Measurements from ENCODE around the gene TBC1D17.

DNA sequence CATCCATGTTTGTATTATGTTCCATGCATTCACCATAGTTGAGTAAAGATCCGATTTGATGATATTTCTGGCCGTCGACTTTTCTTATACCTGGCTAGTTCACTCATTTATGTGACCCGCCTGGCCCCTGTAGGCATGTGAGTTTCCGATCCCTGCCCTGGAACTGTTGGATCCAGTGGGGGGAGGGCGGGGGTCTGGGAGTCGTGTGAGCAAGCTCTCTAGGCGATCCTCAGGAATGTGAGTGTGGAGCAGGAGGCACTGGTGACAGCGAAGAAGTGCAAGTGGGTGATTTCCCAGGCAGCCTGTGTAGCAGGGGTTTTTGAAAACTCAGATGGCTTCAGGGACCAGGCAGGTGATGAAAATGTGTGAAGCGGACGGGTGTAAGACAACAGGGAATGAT lies 37.2 kb upstream of the TBC1D17 start:
- TF ChIP-seq, protein P1, sequence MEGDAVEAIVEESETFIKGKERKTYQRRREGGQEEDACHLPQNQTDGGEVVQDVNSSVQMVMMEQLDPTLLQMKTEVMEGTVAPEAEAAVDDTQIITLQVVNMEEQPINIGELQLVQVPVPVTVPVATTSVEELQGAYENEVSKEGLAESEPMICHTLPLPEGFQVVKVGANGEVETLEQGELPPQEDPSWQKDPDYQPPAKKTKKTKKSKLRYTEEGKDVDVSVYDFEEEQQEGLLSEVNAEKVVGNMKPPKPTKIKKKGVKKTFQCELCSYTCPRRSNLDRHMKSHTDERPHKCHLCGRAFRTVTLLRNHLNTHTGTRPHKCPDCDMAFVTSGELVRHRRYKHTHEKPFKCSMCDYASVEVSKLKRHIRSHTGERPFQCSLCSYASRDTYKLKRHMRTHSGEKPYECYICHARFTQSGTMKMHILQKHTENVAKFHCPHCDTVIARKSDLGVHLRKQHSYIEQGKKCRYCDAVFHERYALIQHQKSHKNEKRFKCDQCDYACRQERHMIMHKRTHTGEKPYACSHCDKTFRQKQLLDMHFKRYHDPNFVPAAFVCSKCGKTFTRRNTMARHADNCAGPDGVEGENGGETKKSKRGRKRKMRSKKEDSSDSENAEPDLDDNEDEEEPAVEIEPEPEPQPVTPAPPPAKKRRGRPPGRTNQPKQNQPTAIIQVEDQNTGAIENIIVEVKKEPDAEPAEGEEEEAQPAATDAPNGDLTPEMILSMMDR (IDR thresholded peaks at IDR 0.05), result no peak
- TF ChIP-seq POLR2A (IDR thresholded peaks at IDR 0.05), result no peak
- no peak for TF ChIP-seq POLR2AphosphoS5 (IDR thresholded peaks at IDR 0.05)
- TF ChIP-seq EP300 (IDR thresholded peaks at IDR 0.05), result no peak

All from stomach (tissue), 4 donors.